H1 (cell line): ENCODE data around the gene SPDYE1. TPM values are rescaled to one million over a fixed set of nuclear protein-coding genes. Genes with fewer than 3 reads are reported as not detected.

Experiments
- CTCF ChIA-PET: fragments of 300-600 bp; sonication (Branson Sonifier 250); formaldehyde crosslinking; loops from one replicate; lab custom pipeline; 2021; ENCODE audit not compliant: partially characterized antibody; lab: Charles Lee
- POLR2A ChIA-PET: fragments of 300-600 bp; sonication (Branson Sonifier 250); formaldehyde crosslinking; loops from one replicate; lab custom pipeline; 2021; ENCODE audit warnings: inconsistent platforms; ENCODE audit not compliant: partially characterized antibody; lab: Charles Lee
- DNase-seq, 2 experiments: peaks; one replicate each; pipeline versions ENCODE4 v3.0.0 to v3.0.0-alpha.2; 2010 to 2022; ENCODE audit warnings: low spot score in 2 of 2, low read depth in 1 of 2, mixed read lengths in 1 of 2
- FAIRE-seq: peaks from 2 replicates; lab custom pipeline; 2011; peaks lifted over from hg19 to GRCh38; lab: Jason Lieb, UNC
- H2AFZ ChIP-seq: 2 replicates; pipeline ENCODE4 v1.8.1; 2012; ENCODE audit warnings: low read length, inconsistent platforms
- H2AK5ac ChIP-seq: 2 replicates; pipeline ENCODE4 v1.6.1; 2013; ENCODE audit warnings: low read depth, low read length
- H2BK120ac ChIP-seq: replicated peaks from 2 replicates; pipeline ENCODE3; 2013; ENCODE audit warnings: low read depth, low read length, inconsistent platforms
- H2BK12ac ChIP-seq: 2 replicates; pipeline ENCODE4 v1.6.1; 2013; ENCODE audit warnings: low read depth, low read length
- H2BK15ac ChIP-seq: 2 replicates; pipeline ENCODE4 v1.6.1; 2013; ENCODE audit warnings: low read length
- H2BK20ac ChIP-seq: 2 replicates; pipeline ENCODE4 v1.6.1; 2013; ENCODE audit warnings: low read length
- H2BK5ac ChIP-seq: 2 replicates; pipeline ENCODE4 v1.6.1; 2013; ENCODE audit warnings: low read depth, low read length
- H3K14ac ChIP-seq: 2 replicates; pipeline ENCODE4 v1.6.1; 2013; ENCODE audit warnings: inconsistent platforms; ENCODE audit not compliant: insufficient read length
- H3K18ac ChIP-seq: 2 replicates; pipeline ENCODE4 v1.6.1; 2013; ENCODE audit warnings: low read length; ENCODE audit errors: extremely low read depth
- H3K23ac ChIP-seq: 2 replicates; pipeline ENCODE4 v1.6.1; 2013; ENCODE audit warnings: inconsistent platforms; ENCODE audit not compliant: insufficient read length
- H3K23me2 ChIP-seq: 2 replicates; pipeline ENCODE4 v1.6.1; 2013; ENCODE audit warnings: low read depth, low read length
- H3K27ac ChIP-seq: 2 replicates; pipeline ENCODE4 v1.6.1; 2011; ENCODE audit warnings: low read depth, low read length, inconsistent platforms
- H3K27me3 ChIP-seq, 4 experiments: replicated peaks in 1 of 4; 1 replicate in 1 of 4; 2 replicates in 3 of 4; pipeline versions ENCODE4 v1.6.1 to v1.8.1; 2011 to 2013; ENCODE audit warnings: low read length in 3 of 4, mild to moderate bottlenecking in 3 of 4, inconsistent platforms in 2 of 4, mixed read lengths in 2 of 4, moderate library complexity in 1 of 4; ENCODE audit not compliant: control insufficient read depth in 3 of 4, insufficient read depth in 3 of 4; ENCODE audit errors: extremely low read depth in 1 of 4
- H3K36me3 ChIP-seq, 4 experiments: 2 replicates each; pipeline versions ENCODE4 v1.6.1 to v1.8.1; 2011 to 2013; ENCODE audit warnings: mild to moderate bottlenecking in 4 of 4, low read length in 3 of 4, moderate library complexity in 2 of 4, control low read depth in 1 of 4, inconsistent platforms in 1 of 4; ENCODE audit not compliant: insufficient read depth in 4 of 4, control insufficient read depth in 2 of 4
- H3K4ac ChIP-seq: replicated peaks from 2 replicates; pipeline ENCODE3; 2013; ENCODE audit warnings: low read length, low read depth, mixed read lengths, inconsistent platforms; ENCODE audit not compliant: insufficient read length
- H3K4me1 ChIP-seq, 4 experiments: replicated peaks in 1 of 4; 1 replicate in 1 of 4; 2 replicates in 3 of 4; pipeline versions ENCODE4 v1.6.1 to v1.8.1; 2011 to 2013; ENCODE audit warnings: low read length in 3 of 4, inconsistent platforms in 2 of 4, mixed read lengths in 1 of 4; ENCODE audit not compliant: insufficient read depth in 4 of 4, control insufficient read depth in 3 of 4
- H3K4me2 ChIP-seq, 2 experiments: 2 replicates each; pipeline versions ENCODE4 v1.6.1 to v1.8.1; 2011 to 2013; ENCODE audit warnings: low read depth in 2 of 2, low read length in 2 of 2, control low read depth in 1 of 2, inconsistent platforms in 1 of 2, mild to moderate bottlenecking in 1 of 2; ENCODE audit not compliant: insufficient read depth in 1 of 2
- H3K4me3 ChIP-seq, 4 experiments: fragments of 200-600, 300-600 bp in 1 of 4; sonication (generic), shearing (Covaris generic), sonication (Bioruptor Twin) in 1 of 4; 2 replicates each; pipeline versions ENCODE4 v1.5.1 to v1.8.1; 2011 to 2016; ENCODE audit warnings: low read length in 4 of 4, low read depth in 3 of 4, control low read depth in 2 of 4, inconsistent platforms in 2 of 4, mild to moderate bottlenecking in 2 of 4, mixed read lengths in 1 of 4, moderate library complexity in 1 of 4; ENCODE audit not compliant: insufficient read depth in 2 of 4; ENCODE audit errors: extremely low read depth in 1 of 4
- H3K56ac ChIP-seq: replicated peaks from 2 replicates; pipeline ENCODE3; 2013; ENCODE audit warnings: low read depth, mild to moderate bottlenecking, mixed read lengths, low read length, inconsistent platforms; ENCODE audit not compliant: insufficient read length
- H3K79me1 ChIP-seq: 2 replicates; pipeline ENCODE4 v1.6.1; 2013; ENCODE audit warnings: low read depth, low read length, control low read depth
- H3K79me2 ChIP-seq, 2 experiments: 2 replicates each; pipeline versions ENCODE4 v1.6.1 to v1.8.1; 2012 to 2013; ENCODE audit warnings: low read length in 2 of 2, mild to moderate bottlenecking in 2 of 2, inconsistent platforms in 1 of 2; ENCODE audit not compliant: insufficient read depth in 2 of 2, control insufficient read depth in 1 of 2
- H3K9ac ChIP-seq, 4 experiments: replicated peaks in 1 of 4; 1 replicate in 1 of 4; 2 replicates in 3 of 4; pipeline versions ENCODE4 v1.6.1 to v1.8.1; 2011 to 2013; ENCODE audit warnings: low read depth in 3 of 4, low read length in 3 of 4, control low read depth in 2 of 4, mild to moderate bottlenecking in 2 of 4, moderate library complexity in 2 of 4, inconsistent platforms in 1 of 4; ENCODE audit errors: extremely low read depth in 1 of 4
- H3K9me3 ChIP-seq, 2 experiments: 2 replicates each; pipeline versions ENCODE4 v1.6.1 to v1.8.1; 2012 to 2013; ENCODE audit warnings: mild to moderate bottlenecking in 2 of 2, moderate library complexity in 2 of 2, control low read depth in 1 of 2, inconsistent platforms in 1 of 2, low read depth in 1 of 2, low read length in 1 of 2, mixed read lengths in 1 of 2; ENCODE audit not compliant: insufficient read depth in 2 of 2
- H4K20me1 ChIP-seq, 2 experiments: replicated peaks in 1 of 2; 2 replicates each; pipeline versions ENCODE3 to v1.8.1; 2011 to 2013; ENCODE audit warnings: inconsistent platforms in 2 of 2, low read length in 2 of 2, mild to moderate bottlenecking in 1 of 2; ENCODE audit not compliant: insufficient read depth in 2 of 2, control insufficient read depth in 1 of 2
- H4K5ac ChIP-seq: 2 replicates; pipeline ENCODE4 v1.6.1; 2013; ENCODE audit warnings: low read length, low read depth, mixed read lengths, inconsistent platforms; ENCODE audit not compliant: insufficient read length
- H4K8ac ChIP-seq: 2 replicates; pipeline ENCODE4 v1.8.0; 2013; ENCODE audit warnings: mild to moderate bottlenecking, moderate library complexity, low read length, inconsistent platforms; ENCODE audit not compliant: insufficient read depth; ENCODE audit errors: extremely low read depth
- H4K91ac ChIP-seq: replicated peaks from 2 replicates; pipeline ENCODE3; 2013; ENCODE audit warnings: low read length, mixed read lengths, inconsistent platforms; ENCODE audit not compliant: insufficient read length
- SRF ChIP-seq: IDR thresholded peaks from 2 replicates; pipeline ENCODE4 v1.6.1; 2011; ENCODE audit warnings: mild to moderate bottlenecking, low read depth, low read length, moderate library complexity
- WGBS, 2 experiments: shearing (Covaris generic) in 1 of 2; methylation state at CpG; one replicate each; pipeline versions ENCODE4 v1.1.6 to v1.1.7; 2013 to 2015; ENCODE audit warnings: low lambda C conversion rate in 2 of 2, mixed read lengths in 2 of 2, inconsistent platforms in 1 of 2, low coverage in 1 of 2, missing lambda C conversion rate in 1 of 2; ENCODE audit not compliant: insufficient replicate concordance in 2 of 2, insufficient coverage in 1 of 2, insufficient read length in 1 of 2; ENCODE audit errors: extremely low coverage in 1 of 2, missing lambda C conversion rate in 1 of 2; 5-methylcytosine and 5-hydroxymethylcytosine counted together
- polyA plus RNA-seq, 7 experiments: library from polyadenylated mRNA; depleted of rRNA in 3 of 7; stranded (reverse) in 5 of 7; unstranded in 2 of 7; fragments of >200 nt in 5 of 7; fragments of 200-250 nt in 2 of 7; gene quantifications; 1 replicate in 5 of 7; 2 replicates in 1 of 7; 4 replicates in 1 of 7; pipeline versions ENCODE4 v1.2.1 to v1.2.3, GENCODE V29; 2011 to 2013; ENCODE audit warnings: missing spikeins in 2 of 7, mixed read lengths in 2 of 7
- total RNA-seq: library from RNA; stranded (reverse); fragmentation: NEBNext Ultra II Directional; extraction: Animal tissue kit (Norgen Biotek cat#: 25700); gene quantifications from 2 replicates; pipeline ENCODE4 v1.2.1, GENCODE V29; 2021

SPDYE1 gene
- total and polyA plus RNA-seq, 2 of the 8 experiments (the other 6 are each of a cell fraction or from before 2014, with no cell fraction given) = not detected

DNA sequence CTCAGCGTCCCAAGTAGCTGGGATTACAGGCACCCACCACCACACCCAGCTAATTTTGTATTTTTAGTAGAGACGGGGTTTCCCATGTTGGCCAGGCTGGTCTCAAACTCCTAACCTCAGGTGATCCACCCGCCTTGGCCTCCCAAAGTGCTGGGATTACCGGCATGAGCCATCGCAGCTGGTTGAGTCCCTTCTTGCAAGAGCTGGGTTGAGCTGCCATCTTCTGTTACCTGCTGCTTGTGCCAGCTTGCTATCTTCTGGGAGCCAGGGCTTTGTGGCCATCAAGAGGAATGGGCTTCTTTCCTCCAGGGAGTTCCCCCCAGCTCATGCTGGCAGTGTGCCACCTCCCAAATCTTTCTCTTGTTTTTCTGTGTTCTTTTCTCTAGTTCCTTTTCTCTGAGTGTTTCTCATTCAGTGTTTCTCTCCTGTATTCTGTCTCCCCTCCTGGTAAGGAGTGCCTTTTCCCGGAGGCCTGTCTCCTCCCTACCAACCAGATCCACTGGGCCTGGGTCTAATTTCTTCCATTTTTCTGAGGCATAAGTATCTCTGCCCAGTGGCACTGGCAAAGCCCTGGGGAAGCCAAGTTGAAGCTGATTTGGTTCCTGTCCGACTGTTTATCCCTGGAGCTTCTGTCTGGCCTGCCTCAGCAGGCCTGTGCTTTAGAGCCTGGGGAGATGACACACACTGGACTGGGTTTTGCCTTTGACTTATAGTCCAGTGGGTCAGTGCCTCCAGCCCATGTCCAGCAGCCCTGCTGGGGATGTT lies 50.5 kb downstream of the SPDYE1 start:
- no peak for FAIRE-seq
- CTCF ChIA-PET = no interaction called here
- peaks cover 0 to 25% of the 10 kb centered on the region in 2 experiments; a peak in 2 of 4 replicates for H3K79me2 ChIP-seq

More for the DNA sequence above, 50.5 kb downstream of the SPDYE1 start:
- Histone ChIP-seq H2AFZ (no peak overlapping the region), H3K14ac (no peak overlapping the region), H3K56ac (no peak overlapping the region), H3K36me3 (peaks cover 0 to 22% (median 7%) of the 10 kb centered on the region in 4 experiments; a peak in 4 of 8 replicates), H4K20me1 (peaks cover 4 to 11% of the 10 kb centered on the region in 2 experiments), H2BK12ac (no peak overlapping the region), H3K9me3 (no peaks in the 10 kb centered on the region), H3K4ac (no peak overlapping the region), H3K27me3 (no peaks in the 10 kb centered on the region), H3K18ac (no peak overlapping the region), H3K4me2 (no peak overlapping the region), H4K91ac (no peak overlapping the region), H3K27ac (no peak overlapping the region), H3K4me1 (peaks cover 0 to 6% (median 0%) of the 10 kb centered on the region in 4 experiments; a peak in 3 of 7 replicates), H3K4me3 (no peak overlapping the region), H2BK5ac (no peak overlapping the region), H3K23ac (no peak overlapping the region), H4K5ac (no peak overlapping the region), H2AK5ac (no peak overlapping the region), H3K79me1 (peaks cover 2% of the 10 kb centered on the region; the same call in 1 of the 2 replicates), H3K9ac (no peak overlapping the region), H2BK120ac (no peak overlapping the region), H2BK20ac (no peak overlapping the region), H4K8ac (no peak overlapping the region), H2BK15ac (no peak overlapping the region), H3K23me2 (peaks cover 11% of the 10 kb centered on the region)
- DNase-seq = no peak
- 88% methylated on average over 7 of the region's 7 CpGs; no CpG with 5 or more reads in 1 of the 2 experiments for WGBS, 2 experiments
- POLR2A ChIA-PET = no interaction called here
- TF ChIP-seq SRF = no peak
